ENCODE results near the gene ZNF415. TPM values are rescaled to one million over a fixed set of nuclear protein-coding genes. Genes with fewer than 3 reads are reported as not detected.

ZNF415 gene
- total RNA-seq, 1 experiment from 2014 or later = not detected

DNA sequence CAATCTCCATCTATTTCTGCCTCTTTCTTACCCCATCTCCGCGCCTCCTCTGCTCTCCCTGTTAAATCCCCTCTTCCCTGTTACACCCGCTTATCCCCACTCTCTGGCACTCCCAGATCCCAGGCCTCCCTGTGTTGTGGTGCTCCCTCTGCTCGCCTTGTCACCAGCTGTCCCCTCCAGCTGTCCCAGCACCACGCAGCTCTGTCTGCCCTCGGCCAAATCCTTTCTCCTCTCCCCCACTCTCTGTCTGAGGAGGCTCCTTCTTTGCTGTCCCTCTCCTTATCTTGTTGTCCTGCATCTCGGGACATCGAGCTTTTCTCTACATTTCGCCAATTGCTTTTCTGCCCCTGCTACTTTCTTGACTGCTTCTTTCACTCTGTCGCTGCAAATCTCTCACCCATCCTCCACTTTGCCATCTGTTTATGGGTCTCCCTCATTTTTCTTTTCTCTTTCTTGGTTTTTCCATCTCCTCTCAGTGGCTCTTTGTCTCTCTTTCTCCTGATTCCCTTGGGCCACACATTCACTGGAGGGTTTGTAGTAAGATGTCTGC lies 30.4 kb downstream of the ZNF415 start:
- Histone ChIP-seq H3K9me2 (ENCODE audit: insufficient read depth) (no peaks in the 10 kb centered on the region), H3K27ac (ENCODE audit: low read depth, low read length) (peak overlapping the region; percentile 80), H3K9ac (ENCODE audit: low read length) (peak overlapping the region; percentile 85), H4K20me1 (ENCODE audit: insufficient read depth) (no peaks in the 10 kb centered on the region), H3K36me3 (ENCODE audit: control insufficient read depth in 1 of 2, insufficient read depth in 2 of 2, low read length in 2 of 2) (peaks cover 0 to 7% of the 10 kb centered on the region in 2 experiments; a peak in 2 of 4 replicates), H3K9me3 (ENCODE audit: control insufficient read depth in 1 of 2, insufficient read depth in 1 of 2, low read depth in 1 of 2, low read length in 2 of 2) (no peaks in the 10 kb centered on the region), H3K4me3 (replicated peaks in 1 of 2; ENCODE audit: low read depth in 1 of 2, low read length in 2 of 2) (peak overlapping the region; percentile 88 to 91), H3K4me1 (ENCODE audit: control insufficient read depth in 1 of 2, insufficient read depth in 2 of 2, low read length in 2 of 2) (peaks cover 5 to 12% of the 10 kb centered on the region in 2 experiments; a peak in 3 of 4 replicates), H3K27me3 (ENCODE audit: insufficient read depth, low read length) (no peaks in the 10 kb centered on the region), H2AFZ (ENCODE audit: low read depth, low read length, poor library complexity, severe bottlenecking) (no peak overlapping the region), H3K4me2 (ENCODE audit: low read length) (peak overlapping the region; percentile 91), H3K79me2 (ENCODE audit: insufficient read depth, low read length) (peaks cover 30% of the 10 kb centered on the region)
- ChIA-PET CTCF (no interaction called here), RAD21 (ENCODE audit: low non-redundant PET in 1 of 2, low total read pairs in 2 of 2, uncharacterized antibody in 2 of 2, unreplicated experiment in 2 of 2) (no interaction called here), POLR2A (no interaction called here)
- DNase-seq (ENCODE audit: low read depth, low spot score) = no peak
- TSS peak; percentile 59 for BruUV-seq (replicated peaks)
- intact Hi-C loops (cut with micrococcal nuclease) = loop anchor here (2.0 kb wide), 1 partner anchor 179 kb away; the partner anchor contains the start of gene ZNF888
- ATAC-seq = no peak
- TF ChIP-seq ELF1 (IDR thresholded peaks at IDR 0.05; ENCODE audit: borderline replicate concordance, low read depth) = no peak
- TF ChIP-seq CBX3 (IDR thresholded peaks at IDR 0.05; ENCODE audit: low read depth) = no peak
- no peak for TF ChIP-seq RAD21 (IDR thresholded peaks at IDR 0.05; ENCODE audit: low read depth)
- TF ChIP-seq, protein P1, sequence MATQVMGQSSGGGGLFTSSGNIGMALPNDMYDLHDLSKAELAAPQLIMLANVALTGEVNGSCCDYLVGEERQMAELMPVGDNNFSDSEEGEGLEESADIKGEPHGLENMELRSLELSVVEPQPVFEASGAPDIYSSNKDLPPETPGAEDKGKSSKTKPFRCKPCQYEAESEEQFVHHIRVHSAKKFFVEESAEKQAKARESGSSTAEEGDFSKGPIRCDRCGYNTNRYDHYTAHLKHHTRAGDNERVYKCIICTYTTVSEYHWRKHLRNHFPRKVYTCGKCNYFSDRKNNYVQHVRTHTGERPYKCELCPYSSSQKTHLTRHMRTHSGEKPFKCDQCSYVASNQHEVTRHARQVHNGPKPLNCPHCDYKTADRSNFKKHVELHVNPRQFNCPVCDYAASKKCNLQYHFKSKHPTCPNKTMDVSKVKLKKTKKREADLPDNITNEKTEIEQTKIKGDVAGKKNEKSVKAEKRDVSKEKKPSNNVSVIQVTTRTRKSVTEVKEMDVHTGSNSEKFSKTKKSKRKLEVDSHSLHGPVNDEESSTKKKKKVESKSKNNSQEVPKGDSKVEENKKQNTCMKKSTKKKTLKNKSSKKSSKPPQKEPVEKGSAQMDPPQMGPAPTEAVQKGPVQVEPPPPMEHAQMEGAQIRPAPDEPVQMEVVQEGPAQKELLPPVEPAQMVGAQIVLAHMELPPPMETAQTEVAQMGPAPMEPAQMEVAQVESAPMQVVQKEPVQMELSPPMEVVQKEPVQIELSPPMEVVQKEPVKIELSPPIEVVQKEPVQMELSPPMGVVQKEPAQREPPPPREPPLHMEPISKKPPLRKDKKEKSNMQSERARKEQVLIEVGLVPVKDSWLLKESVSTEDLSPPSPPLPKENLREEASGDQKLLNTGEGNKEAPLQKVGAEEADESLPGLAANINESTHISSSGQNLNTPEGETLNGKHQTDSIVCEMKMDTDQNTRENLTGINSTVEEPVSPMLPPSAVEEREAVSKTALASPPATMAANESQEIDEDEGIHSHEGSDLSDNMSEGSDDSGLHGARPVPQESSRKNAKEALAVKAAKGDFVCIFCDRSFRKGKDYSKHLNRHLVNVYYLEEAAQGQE (IDR thresholded peaks at IDR 0.05; ENCODE audit: low read depth) = no peak
- TF ChIP-seq POLR2A (IDR thresholded peaks at IDR 0.05; ENCODE audit: borderline replicate concordance, extremely low read depth, insufficient read depth, insufficient read length) = no peak
- TF ChIP-seq YY1 (IDR thresholded peaks at IDR 0.05; ENCODE audit: extremely low read depth, insufficient replicate concordance, low read depth, low read length) = no peak
- TF ChIP-seq ZFX (IDR thresholded peaks at IDR 0.05) = no peak
- no peak for TF ChIP-seq JUND (IDR thresholded peaks at IDR 0.05)
- no peak for TF ChIP-seq EZH2 (IDR thresholded peaks at IDR 0.05)

Measured in HCT116 (cell line).